HEK293 (cell line): ENCODE data around the gene PROK1.

Experiments
- CTCF ChIA-PET: fragments of 350-600 bp; formaldehyde crosslinking; extraction: SDS; loops from one replicate; lab custom pipeline; 2021; ENCODE audit warnings: antibody characterized with exemption; lab: Yijun Ruan, JAX
- POLR2A ChIA-PET: fragments of 300-600 bp; formaldehyde crosslinking; extraction: SDS; loops from one replicate; lab custom pipeline; 2020; ENCODE audit warnings: antibody characterized with exemption, inconsistent platforms; lab: Yijun Ruan, JAX
- H3K27ac ChIP-seq: fragments of 200-500 bp; sonication (Bioruptor generic); 2 replicates; pipeline ENCODE4 v1.5.1; 2014; ENCODE audit warnings: low read depth, low read length, control low read depth, inconsistent platforms; ENCODE audit errors: extremely low read depth
- H3K36me3 ChIP-seq, 2 experiments: fragments of 200-500 bp in 1 of 2; sonication (Bioruptor generic) in 1 of 2; 1 replicate in 1 of 2; 2 replicates in 1 of 2; pipeline ENCODE4 v1.5.1; 2014 to 2017; ENCODE audit warnings: inconsistent platforms in 2 of 2, low read length in 2 of 2; ENCODE audit not compliant: control insufficient read depth in 2 of 2, insufficient read depth in 1 of 2
- H3K4me1 ChIP-seq: fragments of 200-500 bp; sonication (Bioruptor generic); 2 replicates; pipeline ENCODE4 v1.5.1; 2014; ENCODE audit warnings: mild to moderate bottlenecking, low read length, inconsistent platforms; ENCODE audit not compliant: control insufficient read depth, insufficient read depth
- H3K4me3 ChIP-seq: 2 replicates; pipeline ENCODE4 v1.5.1; 2011; ENCODE audit warnings: low read depth, mild to moderate bottlenecking, control low read depth, low read length, moderate library complexity
- H3K9me3 ChIP-seq: fragments of 200-500 bp; sonication (Bioruptor generic); 2 replicates; pipeline ENCODE4 v1.5.1; 2014; ENCODE audit warnings: low read depth, low read length, inconsistent platforms; ENCODE audit not compliant: control insufficient read depth, insufficient read depth
- GLIS1 ChIP-seq: fragments of 450-650 bp; formaldehyde crosslinking; IDR thresholded peaks from 2 replicates; pipeline ENCODE4 v1.5.1; 2016; ENCODE audit warnings: missing biosample characterization, missing genetic modification characterization
- GLIS2 ChIP-seq: fragments of 450-650 bp; formaldehyde crosslinking; IDR thresholded peaks from 2 replicates; pipeline ENCODE4 v1.5.1; 2016; ENCODE audit warnings: missing biosample characterization, missing genetic modification characterization
- HOXA7 ChIP-seq: sonication (generic); formaldehyde crosslinking; IDR thresholded peaks from 2 replicates; pipeline ENCODE4 v1.8.1; 2022; ENCODE audit warnings: missing genetic modification reagents, borderline replicate concordance
- IKZF3 ChIP-seq: fragments of 450-650 bp; IDR thresholded peaks from 2 replicates; pipeline ENCODE4 v1.5.0; 2018; ENCODE audit warnings: missing biosample characterization, mild to moderate bottlenecking, missing genetic modification characterization, moderate library complexity
- OSR2 ChIP-seq: fragments of 450-650 bp; formaldehyde crosslinking; IDR thresholded peaks from 2 replicates; pipeline ENCODE4 v1.5.1; 2016; ENCODE audit warnings: missing biosample characterization, missing genetic modification characterization
- PRDM1 ChIP-seq: fragments of 450-650 bp; formaldehyde crosslinking; IDR thresholded peaks from 2 replicates; pipeline ENCODE4; 2016; ENCODE audit warnings: missing biosample characterization, missing genetic modification characterization
- SP7 ChIP-seq: fragments of 450-650 bp; formaldehyde crosslinking; IDR thresholded peaks from 2 replicates; pipeline ENCODE4 v1.5.1; 2016; ENCODE audit warnings: missing biosample characterization, missing genetic modification characterization
- TRIM28 ChIP-seq: IDR thresholded peaks from 2 replicates; pipeline ENCODE4 v1.6.1; 2011; ENCODE audit warnings: low read length, control low read depth, borderline replicate concordance
- ZBTB1 ChIP-seq: fragments of 450-650 bp; formaldehyde crosslinking; IDR thresholded peaks from 2 replicates; pipeline ENCODE4 v1.5.1; 2016; ENCODE audit warnings: missing biosample characterization, missing genetic modification characterization
- ZBTB17 ChIP-seq: fragments of 450-650 bp; formaldehyde crosslinking; IDR thresholded peaks from 2 replicates; pipeline ENCODE4 v1.5.1; 2016; ENCODE audit warnings: missing biosample characterization, missing genetic modification characterization
- ZBTB49 ChIP-seq: fragments of 450-650 bp; formaldehyde crosslinking; IDR thresholded peaks from 2 replicates; pipeline ENCODE4 v1.5.1; 2016; ENCODE audit warnings: missing biosample characterization, missing genetic modification characterization, low read depth
- ZFHX2 ChIP-seq: fragments of 450-650 bp; formaldehyde crosslinking; conservative IDR thresholded peaks from 2 replicates; pipeline ENCODE4 v1.5.1; 2016; ENCODE audit warnings: missing biosample characterization, missing genetic modification characterization
- ZIC2 ChIP-seq: fragments of 450-650 bp; formaldehyde crosslinking; IDR thresholded peaks from 2 replicates; pipeline ENCODE4 v1.5.1; 2016; ENCODE audit warnings: missing biosample characterization, missing genetic modification characterization
- ZNF10 ChIP-seq: fragments of 450-650 bp; formaldehyde crosslinking; IDR thresholded peaks from 2 replicates; pipeline ENCODE4 v1.5.1; 2017; ENCODE audit warnings: missing biosample characterization, missing genetic modification characterization
- ZNF169 ChIP-seq: fragments of 450-650 bp; formaldehyde crosslinking; IDR thresholded peaks from 2 replicates; pipeline ENCODE4 v1.5.1; 2016; ENCODE audit warnings: missing biosample characterization, missing genetic modification characterization
- ZNF280C ChIP-seq: fragments of 450-650 bp; formaldehyde crosslinking; IDR thresholded peaks from 2 replicates; pipeline ENCODE4 v1.5.1; 2016; ENCODE audit warnings: missing biosample characterization, missing genetic modification characterization
- ZNF350 ChIP-seq: fragments of 450-650 bp; formaldehyde crosslinking; IDR thresholded peaks from 2 replicates; pipeline ENCODE4 v1.5.0; 2017; ENCODE audit warnings: missing biosample characterization, mild to moderate bottlenecking, missing genetic modification characterization
- ZNF404 ChIP-seq: fragments of 450-650 bp; formaldehyde crosslinking; IDR thresholded peaks from 2 replicates; pipeline ENCODE4 v1.5.1; 2017; ENCODE audit warnings: missing biosample characterization, missing genetic modification characterization
- ZNF48 ChIP-seq: fragments of 450-650 bp; formaldehyde crosslinking; IDR thresholded peaks from 2 replicates; pipeline ENCODE4 v1.5.1; 2016; ENCODE audit warnings: missing biosample characterization, missing genetic modification characterization
- ZNF510 ChIP-seq: fragments of 450-650 bp; formaldehyde crosslinking; IDR thresholded peaks from 2 replicates; pipeline ENCODE4 v1.5.1; 2018; ENCODE audit warnings: mild to moderate bottlenecking, missing genetic modification characterization, missing biosample characterization; ENCODE audit not compliant: insufficient replicate concordance
- ZNF560 ChIP-seq: fragments of 450-650 bp; formaldehyde crosslinking; IDR thresholded peaks from 2 replicates; pipeline ENCODE4 v1.5.1; 2017; ENCODE audit warnings: missing biosample characterization, missing genetic modification characterization, borderline replicate concordance
- ZNF600 ChIP-seq: fragments of 450-650 bp; formaldehyde crosslinking; IDR thresholded peaks from 2 replicates; pipeline ENCODE4 v1.5.1; 2016; ENCODE audit warnings: missing biosample characterization, missing genetic modification characterization
- ZNF629 ChIP-seq: fragments of 450-650 bp; formaldehyde crosslinking; IDR thresholded peaks from 2 replicates; pipeline ENCODE4 v1.5.1; 2017; ENCODE audit warnings: missing biosample characterization, missing genetic modification characterization
- ZNF660 ChIP-seq: fragments of 450-650 bp; IDR thresholded peaks from 2 replicates; pipeline ENCODE4 v1.5.1; 2018; ENCODE audit warnings: missing biosample characterization, mild to moderate bottlenecking, missing genetic modification characterization
- ZNF692 ChIP-seq: fragments of 450-650 bp; formaldehyde crosslinking; IDR thresholded peaks from 2 replicates; pipeline ENCODE4 v1.5.1; 2016; ENCODE audit warnings: missing biosample characterization, missing genetic modification characterization
- ZNF704 ChIP-seq: fragments of 450-650 bp; formaldehyde crosslinking; IDR thresholded peaks from 2 replicates; pipeline ENCODE4 v1.5.1; 2016; ENCODE audit warnings: missing biosample characterization, missing genetic modification characterization
- TF ChIP-seq, protein P1 (sequence below): fragments of 450-650 bp; formaldehyde crosslinking; IDR thresholded peaks from 2 replicates; pipeline ENCODE4 v1.5.1; 2017; ENCODE audit warnings: missing biosample characterization, missing genetic modification characterization

Gene PROK1

GRCh38 chr1:110433213-110433612 lies 17.7 kb upstream of the PROK1 start (continued):
- TF ChIP-seq, protein P1, sequence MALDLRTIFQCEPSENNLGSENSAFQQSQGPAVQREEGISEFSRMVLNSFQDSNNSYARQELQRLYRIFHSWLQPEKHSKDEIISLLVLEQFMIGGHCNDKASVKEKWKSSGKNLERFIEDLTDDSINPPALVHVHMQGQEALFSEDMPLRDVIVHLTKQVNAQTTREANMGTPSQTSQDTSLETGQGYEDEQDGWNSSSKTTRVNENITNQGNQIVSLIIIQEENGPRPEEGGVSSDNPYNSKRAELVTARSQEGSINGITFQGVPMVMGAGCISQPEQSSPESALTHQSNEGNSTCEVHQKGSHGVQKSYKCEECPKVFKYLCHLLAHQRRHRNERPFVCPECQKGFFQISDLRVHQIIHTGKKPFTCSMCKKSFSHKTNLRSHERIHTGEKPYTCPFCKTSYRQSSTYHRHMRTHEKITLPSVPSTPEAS (tag by site-specific recombination), result no peak
- TF ChIP-seq ZNF510, result no peak

GRCh38 chr1:110433803-110434202 lies 17.1 kb upstream of the PROK1 start:
- no peak for TF ChIP-seq SP7
- peak; percentile 22; the same call in 1 of the 2 replicates for TF ChIP-seq ZNF600 (tag by site-specific recombination)
- peak; percentile 53 for TF ChIP-seq ZFHX2
- TF ChIP-seq GLIS1 (tag by site-specific recombination), result peak; percentile 15; the same call in 1 of the 2 replicates
- peak; percentile 30; the same call in 1 of the 2 replicates for TF ChIP-seq ZNF660 (tag by site-specific recombination)
- TF ChIP-seq TRIM28, result peak; percentile 80
- no peak for TF ChIP-seq ZNF560
- TF ChIP-seq HOXA7 (CRISPR knock-in tag), result no peak
- 0 out of 2 replicates have a peak, but pooled peaks have one; percentile 28 for TF ChIP-seq ZBTB17 (tag by site-specific recombination)
- peak; percentile 42; the same call in 1 of the 2 replicates for TF ChIP-seq ZNF692 (tag by site-specific recombination)
- TF ChIP-seq ZIC2 (tag by site-specific recombination), result peak; percentile 83
- TF ChIP-seq ZNF704 (tag by site-specific recombination), result no peak
- TF ChIP-seq PRDM1, result peak; percentile 89
- peak; percentile 46; the same call in 1 of the 2 replicates for TF ChIP-seq GLIS2 (tag by site-specific recombination)
- TF ChIP-seq OSR2 (tag by site-specific recombination), result peak; percentile 55; the same call in 1 of the 2 replicates
- ChIA-PET POLR2A (no interaction called here), CTCF (interaction anchor here (0.6 to 3.2 kb wide), 7 partner anchors 9 to 237 kb away, joined by 3 to 20 read pairs (median 3); no protein-coding TSS in a partner anchor)
- Histone ChIP-seq H3K4me1 (no peaks in the 10 kb centered on the region), H3K9me3 (no peaks in the 10 kb centered on the region), H3K27ac (no peak overlapping the region), H3K4me3 (no peak overlapping the region), H3K36me3 (no peaks in the 10 kb centered on the region)

GRCh38 chr1:110434946-110435345 lies 16.0 kb upstream of the PROK1 start:
- ChIA-PET CTCF (interaction anchor here (1.4 to 3.2 kb wide), 4 partner anchors 23 to 227 kb away, joined by 9 to 20 read pairs (median 11); no protein-coding TSS in a partner anchor), POLR2A (no interaction called here)

More at GRCh38 chr1:110434946-110435345, 16.0 kb upstream of the PROK1 start:
- H3K27ac ChIP-seq, result no peak overlapping the region
- no peak overlapping the region for H3K4me3 ChIP-seq
- no peaks in the 10 kb centered on the region for H3K9me3 ChIP-seq
- TF ChIP-seq ZNF510, result no peak
- no peak for TF ChIP-seq ZBTB1 (tag by site-specific recombination)
- no peak for TF ChIP-seq ZNF280C (tag by site-specific recombination)
- no peak for TF ChIP-seq ZNF48 (tag by site-specific recombination)
- no peak for TF ChIP-seq ZNF169
- no peak for TF ChIP-seq ZNF404
- TF ChIP-seq ZNF10, result no peak
- no peak for TF ChIP-seq ZNF629 (tag by site-specific recombination)
- no peak for TF ChIP-seq ZBTB49 (tag by site-specific recombination)
- TF ChIP-seq IKZF3 (tag by site-specific recombination), result no peak
- TF ChIP-seq ZNF350 (tag by site-specific recombination), result no peak
- no peaks in the 10 kb centered on the region for H3K4me1 ChIP-seq
- H3K36me3 ChIP-seq, result no peaks in the 10 kb centered on the region
